ENCODE results near the gene SIGLEC7.

DNA sequence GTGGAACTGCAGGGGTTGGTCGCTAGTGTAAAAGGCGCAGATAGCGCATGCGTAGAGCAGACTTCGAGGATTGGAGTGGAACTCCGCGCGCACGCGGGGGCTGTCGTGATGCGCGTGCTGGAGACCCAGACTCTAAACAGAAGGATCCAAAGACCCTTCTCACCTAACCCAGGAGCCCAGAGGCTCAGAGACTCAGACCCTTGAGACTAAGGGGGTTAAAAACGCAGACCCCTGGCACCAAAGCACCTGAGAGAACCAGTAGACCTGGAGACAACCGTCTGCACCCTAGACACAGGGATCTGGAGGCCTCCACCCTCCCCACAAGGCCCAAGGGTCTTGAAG lies 33.3 kb upstream of the SIGLEC7 start:
- TF ChIP-seq, protein P1, sequence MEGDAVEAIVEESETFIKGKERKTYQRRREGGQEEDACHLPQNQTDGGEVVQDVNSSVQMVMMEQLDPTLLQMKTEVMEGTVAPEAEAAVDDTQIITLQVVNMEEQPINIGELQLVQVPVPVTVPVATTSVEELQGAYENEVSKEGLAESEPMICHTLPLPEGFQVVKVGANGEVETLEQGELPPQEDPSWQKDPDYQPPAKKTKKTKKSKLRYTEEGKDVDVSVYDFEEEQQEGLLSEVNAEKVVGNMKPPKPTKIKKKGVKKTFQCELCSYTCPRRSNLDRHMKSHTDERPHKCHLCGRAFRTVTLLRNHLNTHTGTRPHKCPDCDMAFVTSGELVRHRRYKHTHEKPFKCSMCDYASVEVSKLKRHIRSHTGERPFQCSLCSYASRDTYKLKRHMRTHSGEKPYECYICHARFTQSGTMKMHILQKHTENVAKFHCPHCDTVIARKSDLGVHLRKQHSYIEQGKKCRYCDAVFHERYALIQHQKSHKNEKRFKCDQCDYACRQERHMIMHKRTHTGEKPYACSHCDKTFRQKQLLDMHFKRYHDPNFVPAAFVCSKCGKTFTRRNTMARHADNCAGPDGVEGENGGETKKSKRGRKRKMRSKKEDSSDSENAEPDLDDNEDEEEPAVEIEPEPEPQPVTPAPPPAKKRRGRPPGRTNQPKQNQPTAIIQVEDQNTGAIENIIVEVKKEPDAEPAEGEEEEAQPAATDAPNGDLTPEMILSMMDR (IDR thresholded peaks at IDR 0.05), result no peak
- TF ChIP-seq POLR2A (IDR thresholded peaks at IDR 0.05), result no peak
